Measurements from ENCODE around the gene C1orf21.

DNA sequence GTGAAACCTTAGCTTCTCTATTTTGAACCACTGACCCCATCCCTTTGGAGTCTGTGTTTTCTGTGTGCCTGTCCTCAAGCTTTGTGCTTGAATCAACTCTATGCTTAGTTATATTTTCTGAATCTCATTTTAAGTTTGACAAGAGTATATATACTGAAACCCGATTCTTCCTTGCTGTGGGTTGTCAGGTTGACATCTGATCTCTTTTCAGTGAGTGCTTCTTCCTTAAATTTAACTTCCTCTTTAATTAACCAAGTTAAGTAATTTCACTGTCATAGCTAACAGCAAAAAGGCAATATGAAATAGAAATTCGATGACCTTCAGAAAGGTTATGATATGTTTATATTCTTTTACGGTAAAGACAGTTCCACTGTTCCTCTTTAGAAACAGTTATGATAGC is 69.4 kb downstream of the C1orf21 start:
- TF ChIP-seq, protein P1, sequence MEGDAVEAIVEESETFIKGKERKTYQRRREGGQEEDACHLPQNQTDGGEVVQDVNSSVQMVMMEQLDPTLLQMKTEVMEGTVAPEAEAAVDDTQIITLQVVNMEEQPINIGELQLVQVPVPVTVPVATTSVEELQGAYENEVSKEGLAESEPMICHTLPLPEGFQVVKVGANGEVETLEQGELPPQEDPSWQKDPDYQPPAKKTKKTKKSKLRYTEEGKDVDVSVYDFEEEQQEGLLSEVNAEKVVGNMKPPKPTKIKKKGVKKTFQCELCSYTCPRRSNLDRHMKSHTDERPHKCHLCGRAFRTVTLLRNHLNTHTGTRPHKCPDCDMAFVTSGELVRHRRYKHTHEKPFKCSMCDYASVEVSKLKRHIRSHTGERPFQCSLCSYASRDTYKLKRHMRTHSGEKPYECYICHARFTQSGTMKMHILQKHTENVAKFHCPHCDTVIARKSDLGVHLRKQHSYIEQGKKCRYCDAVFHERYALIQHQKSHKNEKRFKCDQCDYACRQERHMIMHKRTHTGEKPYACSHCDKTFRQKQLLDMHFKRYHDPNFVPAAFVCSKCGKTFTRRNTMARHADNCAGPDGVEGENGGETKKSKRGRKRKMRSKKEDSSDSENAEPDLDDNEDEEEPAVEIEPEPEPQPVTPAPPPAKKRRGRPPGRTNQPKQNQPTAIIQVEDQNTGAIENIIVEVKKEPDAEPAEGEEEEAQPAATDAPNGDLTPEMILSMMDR (IDR thresholded peaks at IDR 0.05; ENCODE audit: low read length): no peak
- TF ChIP-seq EZH2 (IDR thresholded peaks at IDR 0.05; ENCODE audit: borderline replicate concordance, low read length): no peak
